ENCODE measurements around the gene SELENOI.
A peak's percentile ranks its signal among the peaks of the same experiment; 100 is the strongest.

Gene SELENOI

GRCh38 chr2:26432363-26432762, 86.4 kb downstream of the SELENOI start:
- DNase-seq (ENCODE audit: low read depth in 2 of 2) = no peak
- TF ChIP-seq CTCF (IDR thresholded peaks at IDR 0.05; ENCODE audit: low read depth, low read length) = no peak
- H3K4me3 ChIP-seq (replicated peaks in 1 of 2; ENCODE audit: low read depth in 2 of 2, low read length in 2 of 2) = no peak overlapping the region

DNA sequence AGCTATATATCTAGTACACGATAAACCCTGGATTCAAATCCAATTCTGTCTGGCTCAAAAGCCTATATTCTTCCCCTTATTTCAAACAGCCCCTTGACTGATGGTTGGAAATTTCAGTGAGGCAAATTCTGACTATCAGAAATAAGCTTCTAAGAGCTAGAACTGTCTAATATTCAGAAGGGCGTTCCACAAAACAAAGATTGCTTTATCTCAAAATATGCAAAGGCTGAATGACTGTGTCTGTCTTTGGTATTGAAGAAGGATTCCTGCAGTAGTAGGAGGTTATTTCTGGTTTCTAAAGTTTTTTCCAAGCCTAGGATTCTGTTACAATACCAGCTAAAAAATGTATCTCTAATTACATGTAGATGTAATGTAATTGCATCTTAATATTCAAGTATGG, 86.9 kb downstream of the SELENOI start:
- no peak overlapping the region for H3K4me3 ChIP-seq (replicated peaks in 1 of 2; ENCODE audit: low read depth in 2 of 2, low read length in 2 of 2)
- no peak for TF ChIP-seq CTCF (IDR thresholded peaks at IDR 0.05; ENCODE audit: low read depth, low read length)
- DNase-seq (ENCODE audit: low read depth in 2 of 2) = no peak

- H3K4me3 ChIP-seq (replicated peaks in 1 of 2; ENCODE audit: low read depth in 2 of 2, low read length in 2 of 2) = no peak overlapping the region
- DNase-seq (ENCODE audit: low read depth in 2 of 2) = no peak
- no peak for TF ChIP-seq CTCF (IDR thresholded peaks at IDR 0.05; ENCODE audit: low read depth, low read length)
These were observed 89.2 kb downstream of the SELENOI start for GRCh38 chr2:26435106-26435505.

DNA sequence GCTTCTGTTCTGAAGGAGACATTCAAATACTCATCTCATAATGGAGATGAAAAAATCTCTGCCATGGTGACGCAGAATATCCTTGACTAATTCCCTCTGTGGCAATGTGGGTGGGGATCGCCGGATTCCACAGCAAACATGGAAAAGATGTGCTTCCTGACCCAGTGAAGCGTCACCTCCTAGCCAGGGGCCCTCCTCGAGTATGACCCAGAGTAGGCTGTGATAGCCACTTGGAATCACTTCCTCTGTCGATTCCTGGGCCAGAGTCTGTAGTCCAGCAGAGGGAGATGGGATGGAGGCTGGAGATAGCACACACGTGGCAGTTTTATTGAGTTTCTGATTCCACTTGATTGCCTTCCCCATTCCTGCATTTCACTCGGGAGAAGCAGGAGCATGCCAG, 92.6 kb downstream of the SELENOI start:
- H3K4me3 ChIP-seq (replicated peaks in 1 of 2; ENCODE audit: low read depth in 2 of 2, low read length in 2 of 2) = no peak overlapping the region
- no peak for TF ChIP-seq CTCF (IDR thresholded peaks at IDR 0.05; ENCODE audit: low read depth, low read length)
- DNase-seq (ENCODE audit: low read depth in 2 of 2) = peak; percentile 35 to 68

DNA sequence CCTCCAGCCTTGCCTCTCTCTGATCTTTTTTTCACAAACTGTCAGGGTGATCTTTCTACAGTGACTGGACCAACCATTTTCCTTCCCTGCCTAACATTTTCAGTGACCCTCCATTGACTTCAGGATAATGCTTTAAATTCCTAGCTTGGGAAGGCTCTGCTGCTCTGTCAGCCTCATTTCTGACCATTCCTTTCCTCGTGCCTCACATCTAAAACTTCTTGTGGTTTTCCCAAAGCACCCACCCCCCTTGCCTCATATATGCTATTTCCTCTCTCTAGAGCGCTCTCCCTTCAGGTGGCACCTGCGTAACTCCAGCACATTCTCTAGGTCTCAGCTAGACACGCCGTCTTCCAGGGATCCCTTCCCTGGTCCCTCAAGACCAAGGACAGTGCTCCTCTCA, 93.0 kb downstream of the SELENOI start:
- DNase-seq (ENCODE audit: low read depth in 2 of 2) = no peak
- no peak overlapping the region for H3K4me3 ChIP-seq (replicated peaks in 1 of 2; ENCODE audit: low read depth in 2 of 2, low read length in 2 of 2)
- TF ChIP-seq CTCF (IDR thresholded peaks at IDR 0.05; ENCODE audit: low read depth, low read length) = no peak

DNA sequence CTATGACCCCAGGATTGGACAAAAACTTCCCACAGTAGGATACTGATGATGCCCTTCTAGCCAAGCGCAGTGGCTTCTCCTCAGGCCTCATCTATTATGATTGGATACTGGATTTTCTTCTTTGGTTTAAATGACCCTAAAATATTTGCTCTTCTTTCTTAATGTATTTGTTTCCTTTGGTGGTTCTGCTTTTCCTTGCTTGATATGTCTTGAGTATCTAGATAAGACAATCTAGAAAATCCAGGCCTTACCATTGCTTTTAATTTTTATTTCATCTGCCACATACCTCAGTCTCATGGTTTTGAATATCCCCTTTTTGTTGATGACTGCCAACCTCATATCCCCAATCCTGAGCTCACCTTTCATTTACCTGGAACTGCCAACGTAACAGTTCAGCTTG, 96.4 kb downstream of the SELENOI start:
- no peak for TF ChIP-seq CTCF (IDR thresholded peaks at IDR 0.05; ENCODE audit: low read depth, low read length)
- no peak for DNase-seq (ENCODE audit: low read depth in 2 of 2)
- no peak overlapping the region for H3K4me3 ChIP-seq (replicated peaks in 1 of 2; ENCODE audit: low read depth in 2 of 2, low read length in 2 of 2)

DNA sequence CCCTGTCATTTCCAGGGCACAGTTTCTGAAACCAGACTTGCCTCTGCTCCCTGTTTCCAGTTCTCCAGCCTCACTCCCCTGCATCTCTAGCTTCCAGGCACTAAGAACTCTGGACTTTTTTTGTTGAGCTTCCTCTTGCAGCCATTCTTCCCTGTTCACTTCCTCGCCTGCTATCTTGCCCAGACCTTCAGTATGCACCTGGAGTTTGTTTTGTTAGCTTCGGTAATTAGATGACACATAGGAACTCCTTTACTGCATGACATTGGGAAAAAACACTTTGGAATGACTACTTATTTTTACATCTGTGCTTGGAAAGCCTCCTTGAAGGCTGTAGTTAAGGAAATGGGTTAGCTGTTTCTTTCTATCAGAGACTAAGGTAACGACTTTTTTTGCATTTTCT, 96.8 kb downstream of the SELENOI start:
- no peak for DNase-seq (ENCODE audit: low read depth in 2 of 2)
- H3K4me3 ChIP-seq (replicated peaks in 1 of 2; ENCODE audit: low read depth in 2 of 2, low read length in 2 of 2) = no peak overlapping the region
- no peak for TF ChIP-seq CTCF (IDR thresholded peaks at IDR 0.05; ENCODE audit: low read depth, low read length)

All from cardiac fibroblast (primary cell).